GF-D8 (cell line): ENCODE measurements around the gene MED31.
A peak's percentile ranks its signal among the peaks of the same experiment; 100 is the strongest.
"Not testable (repeated sequence)": the region's sequence is repeated elsewhere in the genome, so short reads cannot be mapped to it uniquely, and the experiment has no call there.

Experiments
- DNase-seq: peaks from one replicate; lab custom pipeline; 2025; lab: John Stamatoyannopoulos, UW

The MED31 gene

GRCh38 chr17:6677158-6677831 lies 25.9 kb upstream of the MED31 start:
- DNase-seq, result peak; percentile 7

GRCh38 chr17:6676802-6677157 lies 25.4 kb upstream of the MED31 start:
- no peak for DNase-seq

- DNase-seq, result no peak
Observed at GRCh38 chr17:6675201-6675825, 23.9 kb upstream of the MED31 start.

GRCh38 chr17:6674586-6674985 lies 23.2 kb upstream of the MED31 start:
- no peak for DNase-seq

GRCh38 chr17:6671431-6671830 lies 20.0 kb upstream of the MED31 start:
- no peak for DNase-seq

- DNase-seq, result no peak
Observed at GRCh38 chr17:6670999-6671398, 19.6 kb upstream of the MED31 start.

GRCh38 chr17:6670571-6670970 lies 19.2 kb upstream of the MED31 start:
- DNase-seq, result no peak

GRCh38 chr17:6669479-6670212 lies 18.2 kb upstream of the MED31 start:
- DNase-seq, result no peak

GRCh38 chr17:6668727-6669425 lies 17.5 kb upstream of the MED31 start:
- DNase-seq, result no peak

GRCh38 chr17:6668219-6668618 lies 16.8 kb upstream of the MED31 start:
- no peak for DNase-seq

GRCh38 chr17:6667516-6667915 lies 16.1 kb upstream of the MED31 start:
- no peak for DNase-seq

GRCh38 chr17:6666557-6666956 lies 15.2 kb upstream of the MED31 start:
- DNase-seq, result no peak

GRCh38 chr17:6666077-6666521 lies 14.7 kb upstream of the MED31 start:
- DNase-seq, result peak; percentile 4

- not testable (repeated sequence) for DNase-seq
Observed at GRCh38 chr17:6663200-6663599, 11.8 kb upstream of the MED31 start.

GRCh38 chr17:6661464-6661848 lies 10.1 kb upstream of the MED31 start:
- no peak for DNase-seq

- peak; percentile 61 for DNase-seq
Observed at GRCh38 chr17:6660805-6661463, 9.5 kb upstream of the MED31 start.

- no peak for DNase-seq
Observed at GRCh38 chr17:6660101-6660500, 8.7 kb upstream of the MED31 start.

GRCh38 chr17:6658411-6658810 lies 7.0 kb upstream of the MED31 start:
- not testable (repeated sequence) for DNase-seq

GRCh38 chr17:6657633-6658287 lies 6.4 kb upstream of the MED31 start:
- DNase-seq, result no peak

GRCh38 chr17:6656797-6657632 lies 5.6 kb upstream of the MED31 start:
- DNase-seq, result not testable (repeated sequence)
